Central memory CD8-positive, alpha-beta T cell (primary cell): ENCODE measurements around the gene HOXA11.

Source experiments
- ATAC-seq: fragments of 150-1000 bp; cut with Tn5 transposase; replicated peaks from 2 replicates; pipeline ENCODE4 v1.10.0; 2022; ENCODE audit warnings: mild to moderate bottlenecking, moderate FRiP score, moderate number of reproducible peaks; ENCODE audit not compliant: poor library complexity, severe bottlenecking; ENCODE audit errors: extremely low read depth
- DNase-seq, 2 donors: peaks; one replicate each; pipeline ENCODE4 v3.0.0; 2021; ENCODE audit warnings: low spot score in 2 of 2
- H3K27ac Mint-ChIP-seq: one replicate; pipeline ENCODE4 v1.8.0; 2022; ENCODE audit warnings: low read depth, mild to moderate bottlenecking, moderate library complexity, mixed read lengths
- H3K27me3 Mint-ChIP-seq: one replicate; pipeline ENCODE4 v1.8.0; 2022; ENCODE audit warnings: mixed read lengths
- H3K36me3 Mint-ChIP-seq: one replicate; pipeline ENCODE4 v1.8.0; 2022; ENCODE audit warnings: mild to moderate bottlenecking, moderate library complexity, mixed read lengths; ENCODE audit not compliant: insufficient read depth
- H3K4me1 Mint-ChIP-seq: one replicate; pipeline ENCODE4 v1.8.0; 2022; ENCODE audit warnings: mixed read lengths
- H3K4me3 Mint-ChIP-seq: one replicate; pipeline ENCODE4 v1.8.0; 2022; ENCODE audit warnings: mild to moderate bottlenecking, moderate library complexity, mixed read lengths
- H3K9me3 Mint-ChIP-seq: one replicate; pipeline ENCODE4 v1.8.0; 2022; ENCODE audit warnings: mixed read lengths

Gene HOXA11

GRCh38 chr7:27141923-27142579 is 43.0 kb downstream of the HOXA11 start:
- no peak overlapping the region for H3K4me3 Mint-ChIP-seq
- H3K27me3 Mint-ChIP-seq = peaks cover 63% of the 10 kb centered on the region
- no peak overlapping the region for H3K27ac Mint-ChIP-seq
- DNase-seq (no peak), ATAC-seq (no peak)
- H3K4me1 Mint-ChIP-seq = no peaks in the 10 kb centered on the region
- H3K9me3 Mint-ChIP-seq = no peaks in the 10 kb centered on the region
- H3K36me3 Mint-ChIP-seq = no peaks in the 10 kb centered on the region

- ATAC-seq (no peak), DNase-seq (no peak)
- no peaks in the 10 kb centered on the region for H3K9me3 Mint-ChIP-seq
- H3K4me1 Mint-ChIP-seq = no peaks in the 10 kb centered on the region
- no peak overlapping the region for H3K4me3 Mint-ChIP-seq
- H3K27ac Mint-ChIP-seq = no peak overlapping the region
- peaks cover 63% of the 10 kb centered on the region for H3K27me3 Mint-ChIP-seq
- H3K36me3 Mint-ChIP-seq = no peaks in the 10 kb centered on the region
These were observed 43.7 kb downstream of the HOXA11 start for GRCh38 chr7:27141137-27141922.

GRCh38 chr7:27140126-27140857 is 44.7 kb downstream of the HOXA11 start:
- Mint-ChIP-seq H3K9me3 (no peaks in the 10 kb centered on the region), H3K4me3 (no peak overlapping the region), H3K27ac (no peak overlapping the region), H3K4me1 (no peaks in the 10 kb centered on the region), H3K27me3 (peaks cover 63% of the 10 kb centered on the region), H3K36me3 (no peaks in the 10 kb centered on the region)
- no peak for ATAC-seq
- no peak for DNase-seq

DNA sequence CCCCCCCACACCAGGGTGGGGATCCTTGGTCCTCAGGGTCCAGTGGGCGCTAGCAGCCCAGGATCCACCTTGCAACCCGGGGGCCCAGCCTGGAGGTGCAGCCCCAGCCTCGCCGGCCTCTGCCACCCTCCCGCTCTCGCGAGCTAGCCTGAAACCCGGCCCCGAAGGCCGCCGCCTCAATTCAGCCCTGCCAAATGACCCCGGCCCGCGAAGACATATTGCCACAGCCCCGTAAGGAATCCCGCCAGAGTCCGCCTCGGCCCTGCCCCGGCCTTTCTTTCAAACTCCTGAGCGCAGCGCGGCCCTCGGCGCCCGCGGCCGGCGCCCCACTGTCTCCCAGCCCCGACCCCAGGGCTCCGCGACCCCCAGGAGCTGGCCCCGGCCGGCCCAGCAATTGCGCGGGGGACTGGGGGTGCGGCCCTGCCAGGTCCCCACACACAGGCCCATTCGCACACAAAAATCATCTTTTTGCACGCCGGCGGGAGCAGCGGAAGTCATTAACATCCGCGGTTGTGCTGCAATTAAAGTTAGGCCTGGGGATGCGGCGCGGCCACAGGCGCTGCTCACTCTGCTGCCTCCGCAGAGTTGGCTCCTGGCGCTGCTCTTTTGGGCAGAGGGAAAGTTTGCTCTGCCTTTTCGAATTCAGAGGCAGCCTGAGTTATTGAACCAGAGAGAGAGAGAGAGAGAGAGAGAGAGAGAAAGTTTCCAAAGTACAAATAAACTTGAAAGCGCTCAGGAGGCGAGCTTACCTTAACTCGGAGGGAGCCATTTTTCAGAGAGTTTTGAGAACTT is 45.5 kb downstream of the HOXA11 start:
- peaks cover 65% of the 10 kb centered on the region for H3K27me3 Mint-ChIP-seq

DNA sequence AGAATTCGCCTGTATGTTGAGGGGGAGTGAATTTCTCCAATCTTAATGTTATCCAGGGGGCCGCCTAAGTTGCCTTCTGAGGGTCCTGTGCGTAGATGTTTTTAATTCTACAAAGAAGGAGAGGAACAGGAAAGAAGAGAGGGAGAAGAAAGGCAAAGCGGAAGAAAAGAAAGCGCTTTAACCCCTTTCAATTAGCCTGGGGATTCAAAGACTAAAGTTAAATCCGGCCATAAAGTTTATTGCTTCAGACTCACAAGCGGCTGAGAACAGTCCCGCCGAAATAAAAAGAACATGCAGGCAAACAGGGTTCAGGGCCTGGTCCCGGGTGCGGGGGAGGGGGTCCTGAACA is 46.1 kb downstream of the HOXA11 start:
- Mint-ChIP-seq H3K36me3 (no peaks in the 10 kb centered on the region), H3K27me3 (peaks cover 70% of the 10 kb centered on the region), H3K27ac (no peak overlapping the region), H3K9me3 (no peaks in the 10 kb centered on the region), H3K4me3 (no peak overlapping the region), H3K4me1 (no peaks in the 10 kb centered on the region)
- ATAC-seq (no peak), DNase-seq (no peak)

More for the DNA sequence above, 45.5 kb downstream of the HOXA11 start:
- ATAC-seq (no peak), DNase-seq (no peak)
- Mint-ChIP-seq H3K27ac (no peak overlapping the region), H3K4me3 (no peak overlapping the region), H3K9me3 (no peaks in the 10 kb centered on the region), H3K36me3 (no peaks in the 10 kb centered on the region), H3K4me1 (no peaks in the 10 kb centered on the region)

- no peaks in the 10 kb centered on the region for H3K4me1 Mint-ChIP-seq
- H3K9me3 Mint-ChIP-seq = no peaks in the 10 kb centered on the region
- no peak for ATAC-seq
- no peaks in the 10 kb centered on the region for H3K36me3 Mint-ChIP-seq
- no peak overlapping the region for H3K4me3 Mint-ChIP-seq
- no peak for DNase-seq
- no peak overlapping the region for H3K27ac Mint-ChIP-seq
- H3K27me3 Mint-ChIP-seq = peaks cover 75% of the 10 kb centered on the region
These were observed 46.6 kb downstream of the HOXA11 start for GRCh38 chr7:27138472-27138871.

DNA sequence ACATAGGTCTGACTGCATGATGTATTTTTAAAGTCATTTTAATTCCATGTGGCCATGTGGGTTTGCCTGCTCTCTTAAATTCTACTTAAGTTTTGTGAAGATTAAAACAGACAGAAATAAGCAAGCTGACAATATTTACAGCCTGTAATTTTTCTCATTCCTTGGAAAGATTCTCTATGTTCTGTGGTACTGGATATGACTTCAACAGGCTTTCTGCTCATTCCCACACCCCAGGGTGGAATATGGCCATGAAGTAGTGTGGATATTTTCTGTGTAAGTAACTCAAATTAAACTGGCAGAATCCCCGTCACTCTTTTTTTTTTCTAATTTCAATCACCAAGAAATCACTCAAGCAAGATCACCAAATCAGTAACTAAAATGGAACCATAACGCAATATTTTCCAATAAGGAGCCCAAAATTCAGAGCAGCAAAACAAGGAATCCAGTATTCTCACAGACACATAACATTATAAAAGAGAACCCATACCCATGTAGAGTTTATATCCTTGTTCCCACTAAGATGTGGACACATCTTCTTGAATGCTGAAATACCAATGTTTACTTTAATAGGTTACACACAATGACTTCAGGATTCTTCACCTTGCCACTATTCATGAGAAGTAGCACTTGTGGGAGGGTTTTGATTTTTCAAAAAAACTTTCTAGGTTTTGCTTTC is 47.3 kb downstream of the HOXA11 start:
- Mint-ChIP-seq H3K36me3 (no peaks in the 10 kb centered on the region), H3K4me1 (no peaks in the 10 kb centered on the region), H3K27me3 (peaks cover 80% of the 10 kb centered on the region), H3K9me3 (no peaks in the 10 kb centered on the region), H3K4me3 (no peak overlapping the region), H3K27ac (no peak overlapping the region)
- DNase-seq (no peak), ATAC-seq (no peak)

- no peak for ATAC-seq
- no peak overlapping the region for H3K4me3 Mint-ChIP-seq
- H3K27ac Mint-ChIP-seq = no peak overlapping the region
- no peaks in the 10 kb centered on the region for H3K4me1 Mint-ChIP-seq
- H3K9me3 Mint-ChIP-seq = no peaks in the 10 kb centered on the region
- H3K27me3 Mint-ChIP-seq = peaks cover 64% of the 10 kb centered on the region
- no peaks in the 10 kb centered on the region for H3K36me3 Mint-ChIP-seq
- no peak for DNase-seq
These were observed 50.6 kb downstream of the HOXA11 start for GRCh38 chr7:27134392-27134791.

- no peak for DNase-seq
These were observed 51.4 kb downstream of the HOXA11 start for GRCh38 chr7:27133409-27134231.

DNA sequence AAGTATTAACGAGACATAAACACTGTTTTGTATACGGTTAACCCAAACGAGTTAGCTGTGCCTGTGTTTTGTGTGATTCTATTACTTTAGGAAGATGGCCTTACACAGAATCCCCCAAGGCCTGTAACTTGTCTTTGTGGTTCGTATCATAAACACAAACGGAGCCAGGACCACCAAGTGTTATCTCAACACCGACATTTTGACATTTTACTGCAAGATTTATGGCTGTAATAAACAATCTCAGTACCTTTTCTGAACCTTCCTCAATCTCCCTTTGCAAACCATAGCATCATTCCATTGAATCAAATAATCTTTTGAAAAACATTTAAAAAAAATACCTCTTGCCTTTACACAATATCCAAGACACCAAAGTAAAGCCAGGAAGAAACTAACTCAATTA is 52.1 kb downstream of the HOXA11 start:
- Mint-ChIP-seq H3K4me1 (no peaks in the 10 kb centered on the region), H3K9me3 (no peaks in the 10 kb centered on the region), H3K27ac (no peak overlapping the region), H3K27me3 (peaks cover 68% of the 10 kb centered on the region), H3K4me3 (no peak overlapping the region), H3K36me3 (no peaks in the 10 kb centered on the region)
- ATAC-seq (no peak), DNase-seq (no peak)

More at GRCh38 chr7:27133409-27134231, 51.4 kb downstream of the HOXA11 start:
- no peaks in the 10 kb centered on the region for H3K4me1 Mint-ChIP-seq
- no peak overlapping the region for H3K4me3 Mint-ChIP-seq
- peaks cover 68% of the 10 kb centered on the region for H3K27me3 Mint-ChIP-seq
- no peaks in the 10 kb centered on the region for H3K36me3 Mint-ChIP-seq
- H3K9me3 Mint-ChIP-seq = no peaks in the 10 kb centered on the region
- H3K27ac Mint-ChIP-seq = no peak overlapping the region
- no peak for ATAC-seq

GRCh38 chr7:27132214-27132613 is 52.8 kb downstream of the HOXA11 start:
- no peak for ATAC-seq
- DNase-seq = no peak
- Mint-ChIP-seq H3K27ac (no peak overlapping the region), H3K36me3 (no peaks in the 10 kb centered on the region), H3K4me1 (no peaks in the 10 kb centered on the region), H3K9me3 (no peaks in the 10 kb centered on the region), H3K4me3 (no peak overlapping the region), H3K27me3 (peaks cover 68% of the 10 kb centered on the region)
